ENCODE data around the gene TFB2M.

Gene TFB2M

DNA sequence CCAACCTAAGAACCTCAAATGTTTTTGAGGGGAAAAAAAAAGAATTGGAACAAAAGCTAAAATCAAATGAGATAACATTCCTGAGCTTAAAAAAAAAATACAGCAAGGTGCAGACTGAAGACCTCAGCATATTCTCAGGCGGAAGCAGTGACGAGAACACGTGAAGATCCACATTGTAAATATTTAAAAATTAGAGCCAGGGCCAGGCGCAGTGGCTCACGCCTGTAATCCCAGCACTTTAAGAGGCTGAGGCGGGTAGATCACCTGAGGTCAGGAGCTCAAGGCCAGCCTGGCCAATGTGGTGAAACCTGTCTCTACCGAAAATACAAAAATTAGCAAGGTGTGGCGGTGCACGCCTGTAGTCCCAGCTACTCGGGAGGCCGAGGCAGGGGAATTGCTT lies 15.7 kb downstream of the TFB2M start:
- no peak for DNase-seq

DNA sequence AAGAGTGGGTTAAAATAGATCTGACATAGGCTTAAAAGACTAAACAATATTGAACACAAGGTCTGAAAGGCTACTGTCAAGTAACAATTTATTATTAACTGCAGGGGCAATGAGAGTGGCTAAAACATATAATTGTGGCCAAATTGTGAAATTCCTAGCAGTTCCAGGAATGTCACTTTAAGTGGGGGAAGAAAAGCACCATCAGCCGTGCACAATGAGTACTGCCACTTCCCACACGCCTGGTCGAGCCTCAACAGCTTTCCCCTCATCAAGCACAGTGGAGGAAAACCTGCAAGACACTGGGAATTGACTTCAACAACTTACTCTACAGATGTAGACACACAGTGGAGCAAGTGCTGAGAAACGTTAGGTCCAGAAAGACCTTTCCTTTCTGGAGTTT lies 16.4 kb downstream of the TFB2M start:
- no peak for DNase-seq

DNA sequence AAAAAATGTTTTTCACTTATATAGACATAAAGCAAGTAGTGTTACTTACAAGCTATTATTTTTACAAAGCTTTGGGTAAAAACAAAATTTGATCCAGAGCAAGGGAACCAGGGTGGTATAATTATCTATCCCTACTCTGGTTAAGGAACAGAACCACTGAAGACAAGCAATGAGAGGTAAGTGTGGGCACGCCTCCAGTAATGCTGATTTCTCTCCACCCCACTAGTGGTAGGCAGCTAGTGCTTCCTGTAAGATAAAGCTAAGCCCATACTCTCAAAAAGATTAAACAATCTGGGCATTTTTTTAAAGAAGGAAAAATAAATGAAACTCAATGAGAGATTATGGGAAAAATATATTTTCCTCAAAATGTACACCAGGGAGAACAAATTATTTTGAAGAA lies 22.1 kb downstream of the TFB2M start:
- no peak for DNase-seq

DNA sequence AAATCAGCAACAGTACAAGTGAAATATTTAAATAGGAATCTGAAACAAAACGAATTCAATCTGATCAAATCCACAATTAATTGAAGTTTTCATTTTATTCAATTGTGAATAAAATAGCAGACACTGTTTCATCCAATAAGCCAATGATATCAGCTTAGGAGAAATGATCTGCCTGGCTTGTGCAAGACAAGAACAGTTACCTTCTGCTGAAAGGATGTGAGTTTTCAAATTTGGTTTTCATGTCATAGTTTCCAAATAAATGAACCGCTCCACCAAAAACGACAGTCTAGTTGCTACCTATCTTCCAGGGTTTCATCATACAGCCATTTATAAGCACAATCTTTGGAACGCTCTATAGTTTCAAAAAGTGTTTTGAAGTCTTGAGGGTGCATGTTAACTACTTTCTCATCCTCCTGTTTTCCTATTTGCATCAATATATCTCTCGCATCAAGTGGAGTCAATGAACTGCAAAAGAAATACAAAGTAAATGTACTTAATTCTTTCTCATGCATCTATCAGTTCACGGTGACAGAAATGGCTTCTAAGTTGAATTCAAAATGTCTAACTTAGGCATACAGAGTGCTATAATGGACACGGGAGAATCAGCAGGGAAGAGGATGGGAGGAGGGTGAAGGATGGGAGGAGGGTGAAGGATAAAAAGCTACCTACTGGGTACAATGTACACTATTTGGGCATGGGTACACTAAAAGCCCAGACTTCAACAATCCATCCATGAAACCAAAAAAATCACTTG lies 25.1 kb downstream of the TFB2M start:
- no peak for DNase-seq

DNA sequence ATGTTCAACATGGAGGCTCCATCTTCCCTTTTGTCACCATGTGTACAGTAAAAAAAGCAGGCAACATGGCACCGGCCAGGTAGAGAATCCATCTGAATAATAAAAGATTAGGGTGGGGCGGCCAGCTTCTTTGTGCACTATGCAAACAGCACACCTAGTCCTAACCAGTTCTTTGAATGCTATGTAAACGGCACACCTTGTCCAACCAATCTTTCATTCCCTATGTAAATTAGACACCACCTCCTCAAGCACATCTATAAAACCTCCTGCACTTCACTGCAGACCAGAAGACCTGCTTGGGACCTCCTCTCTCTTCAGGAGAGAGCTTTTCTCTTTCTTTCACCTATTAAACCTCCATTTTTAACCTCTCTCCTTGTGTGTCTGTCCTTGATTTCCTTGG lies 28.2 kb downstream of the TFB2M start:
- no peak for DNase-seq

DNA sequence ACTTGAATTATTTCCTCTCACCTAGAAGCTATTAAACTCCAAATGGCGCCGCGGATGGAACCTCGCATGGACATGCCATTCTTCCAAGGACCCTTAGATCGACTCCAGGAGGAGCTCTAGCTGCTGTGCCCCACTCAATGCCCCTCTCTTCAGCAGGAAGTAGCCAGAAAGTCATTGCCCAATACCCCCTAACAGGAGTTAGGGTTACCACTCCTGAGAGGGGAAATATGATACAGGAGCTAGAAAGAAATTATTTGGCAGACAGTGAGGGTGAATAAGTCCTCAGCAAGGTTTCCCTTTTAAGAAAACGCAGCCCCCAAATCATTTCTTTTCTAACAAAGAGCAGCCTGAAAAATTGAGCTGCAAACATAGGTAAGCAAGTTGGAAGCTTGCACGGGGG lies 28.6 kb downstream of the TFB2M start:
- no peak for DNase-seq

DNA sequence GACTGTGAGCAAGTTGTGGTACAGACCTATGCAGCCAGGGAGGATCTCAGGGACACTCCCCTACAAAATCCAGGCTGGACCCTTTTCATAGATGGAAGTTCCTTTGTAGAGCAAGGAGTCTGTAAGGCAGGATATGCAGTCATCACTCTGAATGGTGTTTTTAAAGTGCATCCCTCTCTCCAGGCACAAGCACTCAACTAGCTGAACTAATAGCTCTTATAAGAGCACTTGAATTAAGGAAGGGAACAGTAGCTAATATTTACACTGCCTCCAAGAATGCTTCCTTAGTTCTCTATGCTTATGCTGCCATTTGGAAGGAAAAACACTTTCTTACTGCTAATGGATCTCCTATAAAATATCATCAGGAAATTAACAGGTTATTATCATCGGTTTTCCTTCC lies 31.9 kb downstream of the TFB2M start:
- DNase-seq = no peak

DNA sequence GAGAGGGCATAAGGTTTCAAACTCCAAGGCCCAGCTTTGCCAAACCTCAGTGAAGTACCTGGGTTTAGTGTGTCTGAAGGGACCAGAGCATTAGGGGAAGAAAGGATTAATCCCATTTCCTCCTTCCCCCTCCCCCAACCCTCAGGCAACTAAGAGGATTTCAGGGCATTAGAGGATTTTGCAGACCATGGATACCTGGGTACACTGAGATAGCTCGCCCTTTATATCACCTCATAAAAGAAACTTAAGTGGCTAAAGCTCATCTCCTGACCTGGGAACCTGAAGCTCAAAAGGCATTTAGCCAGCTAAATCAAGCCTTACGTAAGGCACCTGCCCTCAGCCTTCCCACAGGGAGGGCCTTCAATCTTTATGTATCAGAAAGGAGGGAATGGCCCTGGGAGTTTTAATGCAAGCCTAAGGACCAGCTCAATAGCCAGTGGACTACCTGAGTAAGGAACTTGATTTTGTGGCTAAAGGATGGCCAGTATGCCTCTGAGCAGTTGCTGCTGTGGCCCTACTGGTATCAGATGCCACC lies 32.6 kb downstream of the TFB2M start:
- DNase-seq = no peak

DNA sequence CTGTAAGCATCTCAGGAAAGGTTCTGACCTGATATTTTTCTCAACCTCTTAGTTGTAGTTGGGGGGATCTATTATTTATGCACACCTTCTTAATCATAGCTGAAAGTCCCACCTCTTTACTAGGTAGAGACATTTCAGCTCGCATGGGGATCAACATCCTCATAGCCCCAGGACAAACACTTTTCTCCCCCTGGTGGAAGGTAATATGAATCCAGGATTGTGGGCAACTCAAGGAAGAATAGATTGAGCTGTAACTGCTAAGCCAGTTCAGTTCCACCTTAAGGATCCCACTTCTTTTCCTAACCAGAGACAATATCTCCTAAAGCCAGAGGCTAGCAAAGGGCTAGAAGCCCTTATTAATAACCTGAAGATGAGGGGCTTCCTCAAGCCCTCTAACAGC lies 33.5 kb downstream of the TFB2M start:
- no peak for DNase-seq

DNA sequence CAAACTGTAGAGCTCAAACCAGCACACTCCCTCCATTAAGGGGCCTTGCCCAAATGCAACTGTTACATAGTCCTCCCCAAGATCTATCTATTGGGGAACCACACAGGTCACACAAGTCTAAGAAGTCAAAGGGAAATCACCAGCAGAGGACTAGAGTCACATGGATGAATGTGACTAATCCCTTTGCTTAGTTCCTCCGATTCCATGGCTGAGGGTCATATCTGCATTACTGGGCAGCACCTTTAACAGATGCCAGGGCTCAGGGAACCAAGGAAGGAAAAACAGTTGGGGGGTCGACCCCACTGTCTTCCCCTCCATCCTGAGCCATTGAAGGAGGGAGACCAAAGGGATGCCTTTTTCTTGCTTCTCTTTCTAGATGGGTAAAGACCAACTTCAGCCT lies 35.6 kb downstream of the TFB2M start:
- DNase-seq = no peak

DNA sequence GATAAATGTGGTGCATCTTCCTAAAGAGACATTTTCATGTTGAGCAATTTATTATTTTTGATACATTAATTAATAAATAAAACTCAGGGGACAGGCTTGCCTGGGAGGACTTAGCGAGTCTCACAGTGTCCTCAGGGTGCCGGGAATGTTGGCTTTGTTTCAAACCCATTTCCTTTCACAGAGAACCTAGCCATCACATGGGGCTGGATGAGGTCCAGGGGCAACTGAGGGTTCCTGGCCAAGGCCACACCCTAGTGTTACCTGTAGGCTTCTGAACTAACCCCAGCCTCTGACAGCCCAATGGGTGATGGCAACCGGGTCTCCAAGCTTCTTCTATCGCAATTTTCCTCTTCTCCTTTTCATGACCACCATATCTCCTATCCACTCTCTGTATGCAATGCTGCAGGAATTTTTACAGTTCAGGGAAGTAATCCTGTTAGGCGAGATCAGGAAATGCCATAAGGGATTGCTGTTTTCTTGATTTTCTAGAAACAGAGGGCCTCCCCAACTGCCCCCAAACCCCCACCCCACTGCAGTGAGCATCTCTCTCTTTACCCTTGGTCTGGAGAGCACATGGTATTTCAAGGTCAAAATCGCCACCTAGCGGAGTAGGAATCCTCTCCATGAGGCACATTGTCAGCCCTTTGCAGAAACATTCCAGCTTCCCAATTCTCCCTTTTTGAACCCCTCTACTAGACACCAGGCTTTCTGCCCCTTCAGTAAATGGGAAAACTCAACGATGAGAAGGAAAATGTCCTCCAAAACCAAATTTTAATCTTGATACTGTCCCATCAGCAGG lies 36.9 kb downstream of the TFB2M start:
- DNase-seq = no peak

DNA sequence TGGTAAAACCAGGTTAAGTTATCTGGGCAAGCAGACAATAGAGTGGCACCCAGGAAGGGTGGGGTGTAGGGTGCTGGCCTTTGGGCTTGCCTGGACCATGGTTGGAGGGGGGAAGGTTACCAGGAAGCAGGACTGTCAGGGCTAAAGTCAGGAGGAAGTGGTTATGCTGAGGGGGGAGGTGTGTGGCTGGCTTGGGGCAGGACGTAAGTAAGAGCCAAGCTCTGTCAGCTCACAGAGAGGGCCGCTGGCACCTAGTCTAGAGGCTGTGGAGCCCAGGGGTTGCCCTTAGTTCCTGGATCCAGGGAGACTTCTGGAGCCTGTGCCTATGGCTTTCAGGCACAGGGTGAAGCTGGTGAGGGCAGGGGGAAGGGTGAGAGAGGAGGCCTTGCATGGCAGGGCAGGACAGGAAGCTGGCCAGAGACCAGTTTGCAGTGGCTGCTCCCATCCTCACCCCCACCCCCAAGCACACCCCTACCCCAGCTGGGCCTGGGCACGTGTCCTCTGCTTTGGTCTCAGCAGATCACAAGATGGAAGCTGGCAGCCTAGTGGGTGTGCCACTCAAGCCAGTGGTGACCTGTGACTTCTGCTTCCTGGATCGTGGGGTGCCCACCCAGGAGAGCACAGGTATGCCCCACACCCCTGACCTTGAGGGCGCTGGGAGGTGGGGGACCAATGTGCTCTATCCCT lies 38.5 kb downstream of the TFB2M start:
- no peak for DNase-seq

DNA sequence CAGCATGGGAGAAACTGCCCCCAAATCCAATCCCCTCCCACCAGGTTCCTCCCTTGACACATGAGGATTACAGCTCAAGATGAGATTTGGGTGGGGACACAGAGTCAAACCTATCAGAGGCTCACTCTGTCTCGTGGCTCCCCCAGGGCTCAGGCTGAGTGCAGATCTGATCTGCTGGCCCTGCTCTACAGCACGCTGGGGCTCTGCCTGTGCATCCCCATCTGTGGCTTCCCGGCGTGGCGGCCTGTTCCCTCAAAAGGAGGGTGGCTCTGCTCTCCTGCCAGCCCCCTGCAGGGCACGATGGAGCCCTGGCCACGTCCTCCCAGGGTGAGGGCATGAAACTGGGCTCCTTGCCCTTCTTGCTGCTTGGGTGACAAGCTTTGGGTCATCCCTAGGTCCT lies 39.1 kb downstream of the TFB2M start:
- DNase-seq = no peak

DNA sequence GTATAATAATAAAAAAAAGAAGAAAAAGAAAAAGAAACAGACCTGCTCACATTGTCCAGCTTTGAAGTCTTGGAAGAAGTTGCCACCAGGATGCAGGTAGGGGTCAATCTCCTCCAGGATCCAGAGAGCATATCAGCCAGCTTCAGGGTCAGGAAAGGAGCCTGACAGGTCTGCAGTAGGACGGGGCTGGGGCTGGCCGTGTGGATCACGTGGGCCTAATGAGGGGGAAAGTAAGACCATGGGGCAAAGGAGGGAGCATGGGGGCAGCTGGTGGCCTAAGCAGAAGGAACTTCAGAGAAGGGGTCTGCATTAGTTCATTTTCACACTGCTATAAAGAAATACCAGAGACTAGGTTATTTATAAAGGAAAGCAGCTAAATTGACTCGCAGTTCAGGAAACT lies 39.7 kb downstream of the TFB2M start:
- DNase-seq = no peak

DNA sequence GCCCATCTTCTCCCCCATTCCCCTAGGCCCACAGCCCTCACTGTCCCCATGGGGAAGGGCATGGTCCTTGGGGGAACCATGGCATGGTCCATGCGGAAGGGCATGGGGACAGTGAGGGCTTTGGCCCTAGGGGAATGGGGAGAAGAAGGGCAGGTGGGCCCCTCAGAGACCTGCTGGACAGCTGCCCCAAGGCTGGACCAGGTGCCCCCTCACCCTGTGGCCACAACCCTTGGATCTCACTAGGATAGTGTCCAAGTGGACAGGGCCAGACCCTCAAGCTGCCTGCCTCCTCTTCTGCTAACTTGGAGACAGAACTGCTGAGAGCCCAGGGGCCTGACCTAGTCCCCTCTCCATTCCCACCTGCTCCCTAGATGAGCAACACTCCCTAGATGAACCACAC lies 46.5 kb downstream of the TFB2M start:
- no peak for DNase-seq

DNA sequence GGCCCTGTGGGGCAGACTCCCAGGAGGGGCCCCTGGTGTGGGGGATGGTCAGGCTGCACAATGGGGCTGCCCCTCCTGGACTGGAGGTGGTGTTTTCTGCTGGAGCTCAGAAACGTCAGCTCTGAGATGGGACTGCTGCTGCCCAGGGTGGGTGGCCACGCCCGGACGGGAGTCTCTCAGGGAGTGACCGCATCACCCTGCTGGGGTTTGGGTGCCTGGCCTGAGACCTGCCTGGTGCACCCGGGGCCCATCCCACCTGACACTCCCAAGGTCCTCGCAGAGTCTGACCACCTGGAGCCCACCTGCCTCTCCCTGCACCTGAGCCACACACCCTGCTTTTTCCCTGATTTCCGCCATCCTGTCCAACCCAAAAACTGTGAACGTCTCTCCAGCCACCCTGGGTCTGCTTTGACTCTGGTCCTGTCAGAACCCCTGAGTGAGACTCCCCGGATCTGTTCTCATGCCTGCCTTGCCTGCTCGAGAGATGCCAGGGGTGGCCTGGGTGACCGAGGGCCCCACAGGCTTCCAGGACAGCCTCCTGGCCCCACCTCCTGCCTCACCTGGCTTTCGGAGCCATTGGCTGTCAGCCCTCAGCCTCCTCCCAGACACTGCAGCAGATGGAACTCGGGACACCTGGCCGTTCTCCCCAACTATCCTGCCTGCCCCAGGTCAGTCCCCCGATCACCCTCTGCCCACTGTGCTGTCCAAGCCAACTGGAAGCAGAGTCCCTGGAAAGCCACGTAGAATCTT lies 47.4 kb downstream of the TFB2M start:
- no peak for DNase-seq

DNA sequence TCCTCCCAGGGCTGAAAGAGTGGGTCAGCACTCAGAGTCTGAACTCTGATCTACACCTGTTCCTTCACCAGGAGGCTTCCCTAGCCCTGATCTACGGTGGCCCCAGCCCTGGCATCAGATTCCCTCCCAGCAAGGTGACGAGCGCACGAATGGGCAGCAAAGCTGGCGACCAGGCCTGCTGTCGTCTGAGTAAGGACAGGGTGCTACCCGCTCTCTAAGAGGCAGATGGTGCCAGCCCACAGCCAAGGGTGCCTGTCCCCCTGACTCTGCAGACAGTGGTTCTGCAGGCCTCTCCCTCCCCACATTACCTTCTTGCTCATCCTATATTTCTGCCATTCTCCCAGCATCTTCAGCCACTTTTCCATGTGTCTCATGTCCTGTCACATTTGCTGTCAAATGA lies 48.7 kb downstream of the TFB2M start:
- no peak for DNase-seq

DNA sequence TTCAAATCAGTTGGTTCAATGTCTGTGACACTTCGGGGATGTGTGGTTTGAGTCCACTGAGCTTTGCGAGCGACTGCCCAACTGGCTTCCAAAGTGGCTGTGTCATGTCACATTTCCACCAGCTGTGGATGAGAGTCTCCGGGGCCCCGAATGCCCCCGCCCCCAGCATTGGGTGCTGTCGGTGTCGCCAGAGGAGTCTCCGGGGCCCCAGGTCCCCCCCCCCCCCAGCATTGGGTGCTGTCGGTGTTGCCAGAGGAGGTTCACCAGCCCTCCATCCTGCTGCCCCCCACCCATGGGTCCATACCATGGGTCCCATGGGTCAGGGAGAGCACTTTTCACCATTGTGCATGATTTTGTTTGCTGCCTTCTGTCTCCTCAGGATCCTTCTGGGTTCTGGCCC lies 49.9 kb downstream of the TFB2M start:
- DNase-seq = no peak

DNA sequence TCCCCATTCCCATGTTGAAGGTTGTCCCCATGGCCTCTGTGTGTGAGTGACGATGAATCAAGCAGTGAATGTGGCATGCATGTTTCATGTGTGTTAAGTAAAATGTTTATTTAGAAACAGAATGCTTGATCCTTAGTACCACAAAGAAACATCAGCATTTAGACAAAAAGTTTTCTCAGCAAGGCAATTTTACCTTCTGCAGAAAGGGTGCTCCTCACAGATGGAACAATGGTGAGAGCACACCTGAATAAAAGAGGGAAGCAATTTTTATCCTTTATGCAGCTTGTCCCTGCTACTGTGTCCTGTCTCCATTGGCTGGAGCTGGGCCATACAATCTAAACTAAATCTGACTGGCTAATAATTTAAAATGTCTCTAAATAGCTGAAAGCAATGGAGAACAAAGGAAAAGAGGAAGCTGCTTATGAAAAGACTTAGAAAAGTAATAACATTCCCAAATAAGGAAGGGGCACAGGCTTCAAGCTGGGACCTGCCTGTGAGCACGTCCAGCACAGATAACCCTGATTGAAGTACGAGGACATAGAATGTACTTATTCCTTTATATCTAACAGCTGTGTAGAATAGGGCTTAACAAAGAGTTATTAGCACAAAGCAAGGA lies 50.6 kb downstream of the TFB2M start:
- no peak for DNase-seq

DNA sequence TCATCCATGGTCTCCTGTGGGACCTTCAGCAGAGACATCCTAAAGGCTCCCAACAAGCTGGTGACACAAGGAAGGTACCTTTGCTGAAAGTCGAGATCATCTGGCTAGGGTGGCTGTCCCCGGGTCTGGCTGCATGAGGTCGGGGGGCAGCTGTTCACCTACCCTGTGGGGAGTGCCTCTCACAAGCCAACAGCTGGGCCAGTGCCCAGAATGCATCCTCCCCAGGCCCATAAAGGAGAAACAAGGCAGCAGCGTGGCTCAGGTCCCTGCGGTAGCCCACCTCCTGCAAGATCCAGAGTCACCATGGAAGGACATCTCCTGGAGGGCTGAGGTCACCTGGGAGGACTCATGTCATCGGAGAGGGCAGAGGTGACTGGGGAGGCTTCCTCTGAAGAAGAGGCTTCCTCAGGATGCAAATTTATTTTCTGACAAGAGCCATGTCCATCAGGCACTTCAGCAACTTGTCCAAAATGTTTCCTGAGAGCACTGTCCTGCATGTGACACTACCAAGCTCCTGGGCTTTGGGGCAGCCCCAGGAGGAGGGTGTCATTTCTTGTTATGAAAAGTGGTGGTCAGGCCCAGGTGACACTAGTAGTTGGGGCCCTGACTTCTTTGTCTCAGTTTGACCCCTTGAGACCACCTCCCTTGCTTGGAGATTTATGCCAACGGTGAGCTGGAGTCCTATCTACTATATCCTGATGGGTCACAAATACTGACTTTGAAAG lies 52.3 kb downstream of the TFB2M start:
- DNase-seq = no peak

DNA sequence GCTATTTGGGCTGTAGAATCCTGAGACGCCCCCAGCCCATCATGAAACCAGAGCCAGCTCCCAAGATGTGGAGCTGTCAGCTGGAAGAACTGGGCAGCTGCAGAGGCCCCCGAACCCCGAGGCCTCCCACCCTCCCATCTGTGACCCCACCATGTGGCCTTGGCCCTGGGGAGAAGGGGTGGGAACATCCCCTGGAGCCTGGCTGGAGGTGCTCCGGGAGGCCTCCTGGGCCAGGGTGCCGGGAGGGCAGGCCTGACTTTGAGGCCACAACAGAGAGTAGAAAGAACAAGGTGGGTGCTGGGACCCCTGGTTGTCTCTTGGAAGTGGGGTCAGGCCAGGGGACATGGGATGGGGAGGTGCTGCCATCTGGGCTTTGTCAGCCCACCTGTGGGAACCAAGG lies 53.0 kb downstream of the TFB2M start:
- DNase-seq = no peak

DNA sequence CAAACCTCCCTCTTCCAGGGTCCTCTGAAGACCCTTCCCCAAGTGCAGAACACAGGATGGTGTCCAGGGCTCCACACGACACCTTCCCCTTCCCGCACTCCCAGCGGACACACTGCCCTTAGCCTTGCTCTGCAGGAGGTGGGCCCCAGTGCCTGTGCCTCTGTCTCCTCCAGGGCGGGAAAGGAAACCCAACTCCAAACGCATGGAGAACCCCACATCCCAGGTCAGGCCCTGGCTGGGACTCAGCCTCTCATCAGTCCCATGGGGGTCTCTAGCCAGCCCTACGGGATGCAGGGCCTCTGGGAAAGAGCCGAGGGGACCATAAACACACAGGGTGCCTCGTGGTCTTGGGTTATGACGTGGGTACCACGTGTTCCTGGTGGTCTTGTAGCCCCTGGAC lies 53.4 kb downstream of the TFB2M start:
- DNase-seq = no peak
